Activated CD8-positive, alpha-beta T cell treated with anti-CD3 and anti-CD28 coated beads for 36 hours (primary cell): Measurements from ENCODE around the gene TMA7B. TPM values are rescaled to one million over a fixed set of nuclear protein-coding genes. Genes with fewer than 3 reads are reported as not detected.

Experiments used
- ATAC-seq: fragments of 200-7000 bp; cut with Tn5 transposase; one replicate; pipeline ENCODE4 v1.10.0; 2021; ENCODE audit warnings: mild to moderate bottlenecking, moderate library complexity
- CTCF ChIA-PET: fragments of 350-600 bp; sonication (Branson Sonifier 250); formaldehyde crosslinking; loops from one replicate; lab custom pipeline; 2021; ENCODE audit warnings: antibody characterized with exemption; lab: Charles Lee
- POLR2A ChIA-PET: fragments of 350-600 bp; sonication (Branson Sonifier 250); formaldehyde crosslinking; loops from one replicate; lab custom pipeline; 2021; ENCODE audit warnings: antibody characterized with exemption; lab: Charles Lee
- DNase-seq: peaks from one replicate; pipeline ENCODE4 v3.0.0-alpha.2; 2020
- H3K27ac Mint-ChIP-seq: one replicate; pipeline ENCODE4 v1.8.0; 2021; ENCODE audit warnings: mild to moderate bottlenecking, mixed read lengths
- H3K27me3 Mint-ChIP-seq: one replicate; pipeline ENCODE4 v1.8.0; 2021; ENCODE audit warnings: mixed read lengths
- H3K36me3 Mint-ChIP-seq: one replicate; pipeline ENCODE4 v1.8.0; 2021; ENCODE audit warnings: low read depth, mixed read lengths
- H3K4me1 Mint-ChIP-seq: one replicate; pipeline ENCODE4 v1.8.0; 2021; ENCODE audit warnings: low read depth, mixed read lengths
- H3K4me3 Mint-ChIP-seq: one replicate; pipeline ENCODE4 v1.8.0; 2021; ENCODE audit warnings: mild to moderate bottlenecking, moderate library complexity, mixed read lengths
- H3K9me3 Mint-ChIP-seq: one replicate; pipeline ENCODE4 v1.8.0; 2021; ENCODE audit warnings: mixed read lengths
- intact Hi-C: fragments of 100-400 bp; cut with micrococcal nuclease; formaldehyde crosslinking; loops from one replicate; pipeline ENCODE4 v1.10.0; 2022
- total RNA-seq, 2 experiments: library from RNA; stranded (reverse); gene quantifications; one replicate each; pipeline ENCODE4 v1.2.3, GENCODE V29; 2021
- TF ChIP-seq, protein P1 (sequence below): fragments of 200-600 bp; IDR thresholded peaks from one replicate; pipeline ENCODE4 v1.8.0; 2022; ENCODE audit warnings: antibody characterized with exemption, mild to moderate bottlenecking

The TMA7B gene
- total RNA-seq, 2 experiments from 2014 or later: 2.2 to 2.3 TPM

DNA sequence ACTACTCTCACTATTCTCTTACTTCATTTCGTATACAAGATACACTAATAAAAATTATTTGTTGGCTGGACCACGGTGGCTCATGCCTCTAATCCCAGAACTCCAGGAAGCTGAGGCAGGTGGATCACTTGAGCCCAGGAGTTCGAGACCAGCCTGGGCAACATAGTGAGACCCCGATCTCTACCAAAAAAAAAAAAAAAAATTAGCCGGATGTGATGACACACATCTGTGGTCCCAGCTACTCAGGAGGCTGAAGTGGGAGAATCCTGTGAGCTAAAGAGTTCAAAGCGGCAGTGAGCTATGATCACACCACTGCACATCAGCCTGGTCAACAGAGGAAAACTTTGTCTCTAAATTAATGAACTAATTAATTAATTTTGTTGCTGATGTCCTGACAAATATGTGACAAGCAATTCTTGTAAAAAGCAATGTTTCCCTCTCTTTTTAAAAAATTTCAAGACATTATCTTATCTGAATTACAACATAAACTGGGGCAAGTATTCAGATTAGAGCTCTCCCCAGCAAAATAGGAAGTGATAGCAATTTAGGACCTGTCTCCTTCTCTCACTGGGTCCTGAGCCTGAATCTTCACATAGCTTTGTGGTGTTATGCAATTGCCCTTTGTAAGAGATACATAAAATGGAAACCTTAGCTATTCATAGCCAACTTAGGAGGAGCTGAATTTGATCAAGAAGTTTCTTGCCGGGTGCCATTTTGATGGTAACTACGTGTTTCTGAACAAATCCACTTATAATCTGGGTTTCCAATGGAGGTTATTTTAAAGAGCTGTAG is 17.6 kb upstream of the TMA7B start:
- Mint-ChIP-seq H3K9me3 (no peaks in the 10 kb centered on the region), H3K4me3 (peak overlapping the region; percentile 48), H3K27me3 (no peaks in the 10 kb centered on the region), H3K4me1 (peaks cover 92% of the 10 kb centered on the region), H3K36me3 (peaks cover 41% of the 10 kb centered on the region), H3K27ac (peak overlapping the region; percentile 90)
- TF ChIP-seq, protein P1, sequence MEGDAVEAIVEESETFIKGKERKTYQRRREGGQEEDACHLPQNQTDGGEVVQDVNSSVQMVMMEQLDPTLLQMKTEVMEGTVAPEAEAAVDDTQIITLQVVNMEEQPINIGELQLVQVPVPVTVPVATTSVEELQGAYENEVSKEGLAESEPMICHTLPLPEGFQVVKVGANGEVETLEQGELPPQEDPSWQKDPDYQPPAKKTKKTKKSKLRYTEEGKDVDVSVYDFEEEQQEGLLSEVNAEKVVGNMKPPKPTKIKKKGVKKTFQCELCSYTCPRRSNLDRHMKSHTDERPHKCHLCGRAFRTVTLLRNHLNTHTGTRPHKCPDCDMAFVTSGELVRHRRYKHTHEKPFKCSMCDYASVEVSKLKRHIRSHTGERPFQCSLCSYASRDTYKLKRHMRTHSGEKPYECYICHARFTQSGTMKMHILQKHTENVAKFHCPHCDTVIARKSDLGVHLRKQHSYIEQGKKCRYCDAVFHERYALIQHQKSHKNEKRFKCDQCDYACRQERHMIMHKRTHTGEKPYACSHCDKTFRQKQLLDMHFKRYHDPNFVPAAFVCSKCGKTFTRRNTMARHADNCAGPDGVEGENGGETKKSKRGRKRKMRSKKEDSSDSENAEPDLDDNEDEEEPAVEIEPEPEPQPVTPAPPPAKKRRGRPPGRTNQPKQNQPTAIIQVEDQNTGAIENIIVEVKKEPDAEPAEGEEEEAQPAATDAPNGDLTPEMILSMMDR: no peak
- POLR2A ChIA-PET: interaction anchor here (0.7 to 3.4 kb wide), 20 partner anchors 9 to 423 kb away, joined by 3 to 23 read pairs (median 5); partner anchors contain the start of genes ATF4 and TMA7B
- intact Hi-C loops: loop anchor here (5.0 kb wide), 1 partner anchor 35 kb away; no protein-coding TSS in a partner anchor
- ATAC-seq (peak; percentile 31), DNase-seq (peak; percentile 47)
- CTCF ChIA-PET: interaction anchor here (0.7 to 3.1 kb wide), 25 partner anchors 8 to 413 kb away, joined by 3 to 34 read pairs (median 5); no protein-coding TSS in a partner anchor

- intact Hi-C loops: loop anchor here (5.0 kb wide), 1 partner anchor 36 kb away; no protein-coding TSS in a partner anchor
- TF ChIP-seq, protein P1: peak; percentile 17
- ChIA-PET POLR2A (interaction anchor here (0.7 to 3.4 kb wide), 16 partner anchors 9 to 423 kb away, joined by 3 to 23 read pairs (median 8); partner anchors contain the start of genes ATF4 and TMA7B), CTCF (interaction anchor here (0.7 to 3.1 kb wide), 22 partner anchors 7 to 414 kb away, joined by 3 to 34 read pairs (median 5); no protein-coding TSS in a partner anchor)
- peak; percentile 85 for DNase-seq
- peaks cover 43% of the 10 kb centered on the region for H3K36me3 Mint-ChIP-seq
- no peaks in the 10 kb centered on the region for H3K27me3 Mint-ChIP-seq
- peak overlapping the region; percentile 48 for H3K4me3 Mint-ChIP-seq
- ATAC-seq: peak; percentile 48
- no peaks in the 10 kb centered on the region for H3K9me3 Mint-ChIP-seq
- H3K4me1 Mint-ChIP-seq: peaks cover 92% of the 10 kb centered on the region
- H3K27ac Mint-ChIP-seq: peak overlapping the region; percentile 90
Observed at GRCh38 chr22:39943337-39943736, 16.9 kb upstream of the TMA7B start.

DNA sequence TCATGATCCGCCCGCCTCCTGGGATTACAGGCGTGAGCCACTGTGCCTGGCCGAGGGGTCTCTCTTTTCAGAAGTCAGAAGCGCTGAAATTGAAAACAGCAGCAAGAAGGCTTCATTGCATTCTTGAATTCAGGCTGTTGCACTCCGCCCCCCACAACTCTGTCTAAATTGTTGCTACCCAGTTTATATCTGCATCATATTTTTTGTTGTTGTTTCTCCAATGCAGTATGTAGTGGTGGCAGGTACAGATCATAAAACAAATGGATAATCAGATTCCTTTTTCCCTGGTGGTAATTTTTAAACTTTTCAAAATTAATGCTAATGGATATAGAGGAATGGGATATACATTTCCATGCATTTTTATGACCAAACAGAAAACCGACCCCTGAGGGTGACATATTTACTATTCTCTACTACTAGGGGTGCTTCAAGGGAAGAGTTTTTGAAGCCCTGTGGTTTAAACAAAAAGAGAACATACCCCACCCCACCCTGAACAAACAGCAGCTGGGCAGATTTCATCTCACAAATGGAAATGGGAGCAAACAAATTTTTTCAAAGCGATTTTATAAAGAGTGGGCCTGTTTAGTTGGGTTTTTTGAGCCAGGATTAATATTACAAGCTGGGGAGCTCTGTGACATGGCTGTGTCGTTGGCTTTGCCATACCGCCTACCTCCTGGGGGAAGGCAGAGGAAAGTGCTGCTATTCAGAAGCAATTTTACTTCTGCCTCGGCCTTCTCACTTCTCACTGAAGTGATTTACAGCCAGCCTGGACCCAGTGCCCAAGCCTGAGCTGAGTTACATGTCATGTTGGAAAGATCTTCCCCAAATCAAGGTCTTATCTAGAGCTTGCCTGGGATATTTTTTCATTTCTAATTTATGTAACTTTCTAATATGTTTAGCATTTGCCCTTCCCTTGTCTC is 16.0 kb upstream of the TMA7B start:
- H3K9me3 Mint-ChIP-seq: no peaks in the 10 kb centered on the region
- ATAC-seq (no peak), DNase-seq (peak; percentile 43)
- H3K36me3 Mint-ChIP-seq: peaks cover 51% of the 10 kb centered on the region
- intact Hi-C loops: loop anchor here (5.0 kb wide), 1 partner anchor 37 kb away; no protein-coding TSS in a partner anchor
- ChIA-PET POLR2A (interaction anchor here (0.9 to 3.4 kb wide), 9 partner anchors 8 to 50 kb away, joined by 3 to 23 read pairs (median 9); partner anchors contain the start of gene TMA7B), CTCF (interaction anchor here (0.9 to 3.6 kb wide), 10 partner anchors 8 to 80 kb away, joined by 3 to 34 read pairs (median 10); no protein-coding TSS in a partner anchor)
- peaks cover 93% of the 10 kb centered on the region for H3K4me1 Mint-ChIP-seq
- no peaks in the 10 kb centered on the region for H3K27me3 Mint-ChIP-seq
- H3K4me3 Mint-ChIP-seq: peak overlapping the region; percentile 48
- peak overlapping the region; percentile 90 for H3K27ac Mint-ChIP-seq
- TF ChIP-seq, protein P1: no peak

DNA sequence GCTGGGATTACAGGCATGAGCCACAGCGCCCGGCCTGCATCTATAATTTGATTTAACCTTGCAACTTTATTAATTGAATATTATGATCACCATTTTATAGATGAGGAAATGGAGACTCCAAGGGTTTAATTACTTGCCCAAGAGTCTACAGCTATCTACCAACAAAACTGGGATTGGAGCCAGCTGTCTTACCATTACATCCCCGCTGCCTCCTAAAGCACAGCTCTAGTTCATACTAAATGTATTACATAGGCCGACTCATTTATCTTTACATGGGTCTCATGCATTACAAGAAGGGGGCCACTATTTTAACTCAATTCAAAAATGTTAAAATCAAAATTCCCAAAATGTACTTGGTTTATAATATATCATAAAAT is 14.1 kb upstream of the TMA7B start:
- intact Hi-C loops: no loop called here
- peak overlapping the region; percentile 90 for H3K27ac Mint-ChIP-seq
- ATAC-seq (no peak), DNase-seq (no peak)
- H3K36me3 Mint-ChIP-seq: peaks cover 63% of the 10 kb centered on the region
- ChIA-PET POLR2A (interaction anchor here (0.6 to 3.1 kb wide), 13 partner anchors 8 to 275 kb away, joined by 3 to 17 read pairs (median 3); partner anchors contain the start of genes TMA7B and TNRC6B), CTCF (interaction anchor here (1.1 to 3.6 kb wide), 6 partner anchors 11 to 78 kb away, joined by 3 to 26 read pairs (median 4); no protein-coding TSS in a partner anchor)
- H3K4me3 Mint-ChIP-seq: no peak overlapping the region
- H3K4me1 Mint-ChIP-seq: peaks cover 96% of the 10 kb centered on the region
- TF ChIP-seq, protein P1: no peak
- no peaks in the 10 kb centered on the region for H3K27me3 Mint-ChIP-seq
- H3K9me3 Mint-ChIP-seq: no peaks in the 10 kb centered on the region
